HAP-1 (cell line): ENCODE data around the gene KLHL6.
"Not testable (repeated sequence)": the region's sequence is repeated elsewhere in the genome, so short reads cannot be mapped to it uniquely, and the experiment has no call there.

Experiments
- DNase-seq, 2 experiments: peaks; one replicate each; pipeline ENCODE4 v3.0.0-alpha.2; 2016 to 2020; ENCODE audit warnings: low spot score in 2 of 2
- H3K27me3 ChIP-seq: fragments of 250-450 bp; sonication (Bioruptor Pico); 2 replicates; pipeline ENCODE4 v1.5.1; 2020; ENCODE audit warnings: low read depth, mild to moderate bottlenecking, moderate library complexity
- H3K36me3 ChIP-seq: fragments of 250-450 bp; sonication (Bioruptor Pico); replicated peaks from 2 replicates; pipeline ENCODE4 v1.5.1; 2020; ENCODE audit warnings: mild to moderate bottlenecking
- H3K4me1 ChIP-seq: fragments of 250-450 bp; sonication (Bioruptor Pico); 2 replicates; pipeline ENCODE4 v1.5.1; 2020; ENCODE audit warnings: mild to moderate bottlenecking
- H3K4me3 ChIP-seq: fragments of 250-450 bp; sonication (Bioruptor Pico); 2 replicates; pipeline ENCODE4 v1.5.1; 2020; ENCODE audit warnings: mild to moderate bottlenecking, moderate library complexity
- H3K9me3 ChIP-seq: fragments of 250-450 bp; sonication (Bioruptor Pico); 2 replicates; pipeline ENCODE4 v1.5.1; 2020; ENCODE audit warnings: mild to moderate bottlenecking, moderate library complexity
- in situ Hi-C: fragments of 300-500 bp; cut with MboI; formaldehyde crosslinking; loops from 3 replicates; pipeline ENCODE4 v1.14.3; 2020; ENCODE audit warnings: low sequenced_read_pairs, inconsistent platforms, mixed read lengths

The KLHL6 gene

GRCh38 chr3:183466575-183466974 lies 88.9 kb downstream of the KLHL6 start:
- Histone ChIP-seq H3K27me3 (no peaks in the 10 kb centered on the region), H3K4me3 (no peak overlapping the region), H3K36me3 (no peaks in the 10 kb centered on the region), H3K4me1 (no peaks in the 10 kb centered on the region), H3K9me3 (no peaks in the 10 kb centered on the region)
- in situ Hi-C loops = loop anchor here (5.0 kb wide), 1 partner anchor 301 kb away; no protein-coding TSS in a partner anchor
- DNase-seq = no peak

- H3K4me1 ChIP-seq, H3K9me3 ChIP-seq, H3K36me3 ChIP-seq, DNase-seq, H3K27me3 ChIP-seq, H3K4me3 ChIP-seq: not testable (repeated sequence)
- in situ Hi-C loops = loop anchor here (5.0 kb wide), 1 partner anchor 302 kb away; no protein-coding TSS in a partner anchor
Observed at GRCh38 chr3:183465710-183466109, 89.8 kb downstream of the KLHL6 start.

DNA sequence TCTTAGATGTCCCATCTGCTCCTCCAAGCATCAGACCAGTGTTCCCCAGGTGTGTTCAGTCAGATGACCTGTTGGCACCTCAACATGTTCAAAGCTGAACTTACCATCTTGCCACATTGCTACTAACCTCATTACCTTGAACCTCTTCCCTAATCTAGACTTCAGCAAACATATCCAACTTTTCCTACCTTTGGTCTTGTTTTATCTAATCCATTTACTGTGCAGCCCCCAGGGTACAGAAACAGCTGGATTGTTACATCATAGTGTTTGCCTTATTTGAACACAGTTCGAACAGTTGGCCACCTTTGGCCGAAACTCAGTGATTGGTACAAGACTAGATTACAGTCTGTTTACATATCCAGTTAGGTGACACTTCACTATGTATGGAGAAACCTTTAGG lies 91.0 kb downstream of the KLHL6 start:
- Histone ChIP-seq H3K4me1 (peaks cover 2% of the 10 kb centered on the region), H3K27me3 (no peaks in the 10 kb centered on the region), H3K4me3 (no peak overlapping the region), H3K9me3 (peaks cover 2% of the 10 kb centered on the region), H3K36me3 (no peaks in the 10 kb centered on the region)
- in situ Hi-C loops = no loop called here
- DNase-seq = no peak

- Histone ChIP-seq H3K27me3 (no peaks in the 10 kb centered on the region), H3K4me1 (peaks cover 2% of the 10 kb centered on the region), H3K9me3 (peaks cover 2% of the 10 kb centered on the region), H3K36me3 (no peaks in the 10 kb centered on the region), H3K4me3 (no peak overlapping the region)
- DNase-seq = peak in 1 of 2 experiments; percentile 30
- in situ Hi-C loops = no loop called here
Observed at GRCh38 chr3:183460081-183461055, 95.1 kb downstream of the KLHL6 start.

- Histone ChIP-seq H3K4me3 (no peak overlapping the region), H3K27me3 (no peaks in the 10 kb centered on the region), H3K36me3 (no peaks in the 10 kb centered on the region; the same call in 1 of the 2 replicates), H3K4me1 (peaks cover 2% of the 10 kb centered on the region), H3K9me3 (no peaks in the 10 kb centered on the region)
- in situ Hi-C loops = no loop called here
- DNase-seq = no peak
Observed at GRCh38 chr3:183455089-183455488, 100.4 kb downstream of the KLHL6 start.

DNA sequence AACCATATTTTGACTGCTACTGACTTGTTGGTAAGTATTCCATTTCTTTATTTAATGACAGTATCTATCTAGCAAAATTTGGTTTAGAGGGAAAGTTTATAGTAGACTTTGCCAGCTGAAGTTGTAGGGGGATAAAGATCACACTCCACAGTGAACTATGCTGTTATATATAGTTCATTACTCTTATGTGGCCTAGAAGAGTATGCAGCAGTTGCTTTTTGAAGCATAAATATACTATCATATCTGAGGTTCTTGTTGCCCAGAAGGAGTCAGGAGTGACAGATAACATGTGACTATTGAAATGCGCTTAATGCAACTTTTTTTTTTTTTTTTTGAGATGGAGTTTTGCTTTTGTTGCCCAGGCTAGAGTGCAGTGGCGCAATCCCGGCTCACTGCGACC lies 101.4 kb downstream of the KLHL6 start:
- H3K36me3 ChIP-seq = no peaks in the 10 kb centered on the region; the same call in 1 of the 2 replicates
- DNase-seq = no peak
- peaks cover 6% of the 10 kb centered on the region; the same call in 1 of the 2 replicates for H3K4me1 ChIP-seq
- H3K4me3 ChIP-seq = no peak overlapping the region
- in situ Hi-C loops = no loop called here
- no peaks in the 10 kb centered on the region for H3K27me3 ChIP-seq
- no peaks in the 10 kb centered on the region for H3K9me3 ChIP-seq

- DNase-seq = no peak
- H3K9me3 ChIP-seq = no peaks in the 10 kb centered on the region
- peaks cover 6% of the 10 kb centered on the region; the same call in 1 of the 2 replicates for H3K4me1 ChIP-seq
- no peak overlapping the region; the same call in 1 of the 2 replicates for H3K4me3 ChIP-seq
- in situ Hi-C loops = no loop called here
- H3K27me3 ChIP-seq = no peaks in the 10 kb centered on the region
- H3K36me3 ChIP-seq = no peaks in the 10 kb centered on the region; the same call in 1 of the 2 replicates
Observed at GRCh38 chr3:183449791-183450190, 105.7 kb downstream of the KLHL6 start.

DNA sequence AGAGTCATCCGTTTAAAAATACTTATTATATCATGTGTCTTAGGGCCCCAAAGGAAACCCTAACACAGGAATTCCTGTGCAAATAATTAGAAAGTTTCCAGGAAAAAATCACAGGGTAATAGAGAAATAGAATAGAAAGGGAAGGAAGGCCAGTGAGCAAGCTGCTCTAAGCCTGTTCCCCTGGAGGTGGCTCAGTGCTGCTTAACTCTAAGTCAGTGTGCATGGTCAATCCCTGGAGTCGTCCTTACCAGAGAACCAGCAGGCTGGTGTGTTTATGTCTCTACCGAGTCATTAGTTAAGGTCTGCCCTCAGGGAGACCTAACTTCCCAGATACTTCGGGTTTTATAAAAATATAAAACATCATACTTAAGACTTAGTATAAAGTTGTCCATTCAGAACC lies 106.1 kb downstream of the KLHL6 start:
- peak; percentile 49 to 60 for DNase-seq
- H3K36me3 ChIP-seq = no peaks in the 10 kb centered on the region; the same call in 1 of the 2 replicates
- H3K9me3 ChIP-seq = no peaks in the 10 kb centered on the region
- H3K4me1 ChIP-seq = peaks cover 6% of the 10 kb centered on the region; the same call in 1 of the 2 replicates
- H3K4me3 ChIP-seq = no peak overlapping the region; the same call in 1 of the 2 replicates
- no peaks in the 10 kb centered on the region for H3K27me3 ChIP-seq
- in situ Hi-C loops = no loop called here

DNA sequence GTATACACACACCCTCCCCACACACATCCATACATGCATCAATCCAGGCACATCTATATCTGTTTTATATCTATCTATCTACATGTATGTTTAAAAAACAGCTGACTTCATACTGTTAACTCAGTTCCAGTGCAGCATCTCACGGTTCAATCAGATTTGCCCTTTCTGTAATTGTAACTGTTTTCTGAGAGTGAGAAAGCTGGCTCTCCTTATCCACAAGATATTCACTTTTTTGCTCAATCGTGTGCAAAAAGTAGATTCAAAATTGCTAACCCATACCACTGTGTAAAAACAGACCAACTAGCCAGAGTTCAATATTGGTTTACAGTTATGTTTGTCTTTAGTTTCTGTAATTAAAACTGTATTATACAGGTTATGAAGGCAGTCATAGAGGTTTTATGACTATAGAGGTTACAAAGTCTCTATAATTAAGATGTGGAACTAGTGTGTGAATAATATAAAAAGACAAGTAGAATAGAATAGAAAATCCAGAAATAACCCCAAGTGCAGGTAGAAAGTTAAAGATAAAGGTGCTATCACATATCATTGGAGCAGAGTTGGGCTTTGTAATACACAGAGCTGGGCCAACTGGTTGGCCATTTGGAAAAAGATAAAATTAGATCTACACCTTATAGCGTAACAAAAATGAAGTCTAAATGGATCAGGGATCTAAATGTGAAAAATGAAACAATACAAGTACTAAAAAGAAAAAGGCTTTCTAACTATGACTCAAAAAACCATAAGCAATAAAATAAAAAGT lies 107.0 kb downstream of the KLHL6 start:
- H3K4me3 ChIP-seq = peak overlapping the region; percentile 81
- no peaks in the 10 kb centered on the region for H3K36me3 ChIP-seq
- peaks cover 5% of the 10 kb centered on the region; the same call in 1 of the 2 replicates for H3K9me3 ChIP-seq
- H3K4me1 ChIP-seq = peaks cover 6% of the 10 kb centered on the region; the same call in 1 of the 2 replicates
- DNase-seq = no peak
- in situ Hi-C loops = no loop called here
- no peaks in the 10 kb centered on the region for H3K27me3 ChIP-seq

DNA sequence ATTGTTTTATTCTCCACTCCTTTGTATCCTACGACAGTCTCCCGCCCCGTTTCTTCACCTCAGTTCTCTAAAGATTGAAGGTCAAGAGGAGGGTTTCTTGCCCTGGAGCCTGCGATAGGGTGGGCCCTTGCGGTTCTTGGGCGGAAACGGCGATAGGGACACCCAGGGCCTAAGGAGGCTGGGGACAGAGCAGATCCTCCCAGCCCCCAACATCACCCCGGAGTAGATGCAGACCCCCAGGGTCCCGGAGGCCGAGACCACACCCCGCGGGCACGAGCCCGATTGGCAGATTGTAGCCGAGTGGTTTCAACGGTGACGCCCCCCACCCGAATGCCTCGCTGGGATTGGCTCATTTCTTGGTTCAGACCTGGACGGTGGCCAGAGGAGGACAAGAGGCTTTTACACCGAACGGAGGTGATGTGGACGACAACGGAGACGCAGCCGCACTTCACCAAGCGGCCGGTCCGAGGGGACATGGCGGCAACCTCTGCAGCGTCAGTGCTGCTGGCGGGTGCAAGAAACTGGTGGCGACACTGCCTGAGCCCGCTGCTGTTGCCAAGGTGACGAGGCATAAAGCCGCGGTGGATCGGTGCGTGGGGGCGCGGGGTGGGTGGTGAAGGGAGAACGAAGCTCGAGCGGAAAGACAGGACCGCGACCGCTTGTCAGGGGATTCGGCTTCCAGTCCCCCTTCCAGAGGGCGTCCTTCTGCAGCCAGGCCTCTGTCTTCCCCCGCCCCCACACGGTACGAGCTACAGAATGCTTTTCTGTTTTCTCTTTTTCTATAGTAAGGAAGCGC lies 108.1 kb downstream of the KLHL6 start:
- Histone ChIP-seq H3K4me1 (peaks cover 6% of the 10 kb centered on the region; the same call in 1 of the 2 replicates), H3K4me3 (peak overlapping the region; percentile 81), H3K27me3 (no peaks in the 10 kb centered on the region; the same call in 1 of the 2 replicates), H3K36me3 (no peaks in the 10 kb centered on the region), H3K9me3 (peaks cover 7% of the 10 kb centered on the region; the same call in 1 of the 2 replicates)
- DNase-seq = peak; percentile 94 to 98
- in situ Hi-C loops = no loop called here

GRCh38 chr3:183446838-183447205 lies 108.7 kb downstream of the KLHL6 start:
- in situ Hi-C loops = no loop called here
- peak overlapping the region; percentile 81 for H3K4me3 ChIP-seq
- no peaks in the 10 kb centered on the region for H3K36me3 ChIP-seq
- H3K9me3 ChIP-seq = peaks cover 7% of the 10 kb centered on the region; the same call in 1 of the 2 replicates
- no peaks in the 10 kb centered on the region; the same call in 1 of the 2 replicates for H3K27me3 ChIP-seq
- DNase-seq = no peak
- peaks cover 6% of the 10 kb centered on the region; the same call in 1 of the 2 replicates for H3K4me1 ChIP-seq

DNA sequence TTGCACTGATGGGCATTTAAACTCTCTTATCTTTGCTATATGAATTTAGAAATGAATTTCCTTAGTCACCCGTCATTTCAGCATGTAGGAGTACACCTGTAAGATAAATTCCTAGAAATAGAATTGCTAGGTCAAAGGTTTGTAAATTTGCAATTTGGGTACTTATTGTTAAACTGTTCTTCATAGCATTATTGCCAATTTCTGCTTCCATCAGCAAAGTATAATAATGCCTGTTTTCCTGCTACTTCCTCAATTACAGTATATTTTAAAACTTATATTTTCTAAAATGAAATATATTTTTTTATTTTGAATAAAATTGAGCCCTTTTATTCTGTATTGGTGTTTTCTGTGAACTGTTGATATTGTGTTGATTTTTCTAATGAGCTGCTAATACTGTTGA lies 110.8 kb downstream of the KLHL6 start:
- no peak overlapping the region for H3K4me3 ChIP-seq
- peaks cover 3% of the 10 kb centered on the region; the same call in 1 of the 2 replicates for H3K4me1 ChIP-seq
- no peaks in the 10 kb centered on the region for H3K36me3 ChIP-seq
- H3K9me3 ChIP-seq = peaks cover 7% of the 10 kb centered on the region; the same call in 1 of the 2 replicates
- H3K27me3 ChIP-seq = no peaks in the 10 kb centered on the region; the same call in 1 of the 2 replicates
- in situ Hi-C loops = no loop called here
- DNase-seq = no peak
